ENCODE measurements around the gene C5orf63. TPM values are rescaled to one million over a fixed set of nuclear protein-coding genes. Genes with fewer than 3 reads are reported as not detected.

Gene C5orf63
- total RNA-seq, 2 experiments from 2014 or later, result 9.5 TPM

GRCh38 chr5:127066721-127067120, 6.6 kb downstream of the C5orf63 start:
- Mint-ChIP-seq H3K27me3 (no peaks in the 10 kb centered on the region), H3K9me3 (no peaks in the 10 kb centered on the region), H3K36me3 (ENCODE audit: low read depth) (peaks cover 8% of the 10 kb centered on the region), H3K4me1 (ENCODE audit: low read depth) (peaks cover 2% of the 10 kb centered on the region), H3K27ac (no peak overlapping the region), H3K4me3 (no peak overlapping the region)
- no peak for DNase-seq
- TF ChIP-seq, protein P1, sequence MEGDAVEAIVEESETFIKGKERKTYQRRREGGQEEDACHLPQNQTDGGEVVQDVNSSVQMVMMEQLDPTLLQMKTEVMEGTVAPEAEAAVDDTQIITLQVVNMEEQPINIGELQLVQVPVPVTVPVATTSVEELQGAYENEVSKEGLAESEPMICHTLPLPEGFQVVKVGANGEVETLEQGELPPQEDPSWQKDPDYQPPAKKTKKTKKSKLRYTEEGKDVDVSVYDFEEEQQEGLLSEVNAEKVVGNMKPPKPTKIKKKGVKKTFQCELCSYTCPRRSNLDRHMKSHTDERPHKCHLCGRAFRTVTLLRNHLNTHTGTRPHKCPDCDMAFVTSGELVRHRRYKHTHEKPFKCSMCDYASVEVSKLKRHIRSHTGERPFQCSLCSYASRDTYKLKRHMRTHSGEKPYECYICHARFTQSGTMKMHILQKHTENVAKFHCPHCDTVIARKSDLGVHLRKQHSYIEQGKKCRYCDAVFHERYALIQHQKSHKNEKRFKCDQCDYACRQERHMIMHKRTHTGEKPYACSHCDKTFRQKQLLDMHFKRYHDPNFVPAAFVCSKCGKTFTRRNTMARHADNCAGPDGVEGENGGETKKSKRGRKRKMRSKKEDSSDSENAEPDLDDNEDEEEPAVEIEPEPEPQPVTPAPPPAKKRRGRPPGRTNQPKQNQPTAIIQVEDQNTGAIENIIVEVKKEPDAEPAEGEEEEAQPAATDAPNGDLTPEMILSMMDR (IDR thresholded peaks at IDR 0.05), result no peak
- ChIA-PET POLR2A (no interaction called here), CTCF (interaction anchor here (0.6 to 1.0 kb wide), 2 partner anchors 229 to 265 kb away, joined by 3 to 4 read pairs; no protein-coding TSS in a partner anchor)
- intact Hi-C loops (cut with micrococcal nuclease), result no loop called here
- ATAC-seq, result no peak

GRCh38 chr5:127064253-127064840, 9.0 kb downstream of the C5orf63 start:
- Mint-ChIP-seq H3K4me3 (no peak overlapping the region), H3K27me3 (no peaks in the 10 kb centered on the region), H3K36me3 (ENCODE audit: low read depth) (peaks cover 8% of the 10 kb centered on the region), H3K27ac (no peak overlapping the region), H3K4me1 (ENCODE audit: low read depth) (peaks cover 9% of the 10 kb centered on the region), H3K9me3 (no peaks in the 10 kb centered on the region)
- intact Hi-C loops (cut with micrococcal nuclease), result no loop called here
- ATAC-seq, result no peak
- TF ChIP-seq, protein P1 (IDR thresholded peaks at IDR 0.05), result no peak
- DNase-seq, result no peak
- ChIA-PET CTCF (no interaction called here), POLR2A (interaction anchor here (0.8 to 1.5 kb wide), 2 partner anchors 9 to 18 kb away, joined by 3 to 6 read pairs; partner anchors contain the start of gene C5orf63)

DNA sequence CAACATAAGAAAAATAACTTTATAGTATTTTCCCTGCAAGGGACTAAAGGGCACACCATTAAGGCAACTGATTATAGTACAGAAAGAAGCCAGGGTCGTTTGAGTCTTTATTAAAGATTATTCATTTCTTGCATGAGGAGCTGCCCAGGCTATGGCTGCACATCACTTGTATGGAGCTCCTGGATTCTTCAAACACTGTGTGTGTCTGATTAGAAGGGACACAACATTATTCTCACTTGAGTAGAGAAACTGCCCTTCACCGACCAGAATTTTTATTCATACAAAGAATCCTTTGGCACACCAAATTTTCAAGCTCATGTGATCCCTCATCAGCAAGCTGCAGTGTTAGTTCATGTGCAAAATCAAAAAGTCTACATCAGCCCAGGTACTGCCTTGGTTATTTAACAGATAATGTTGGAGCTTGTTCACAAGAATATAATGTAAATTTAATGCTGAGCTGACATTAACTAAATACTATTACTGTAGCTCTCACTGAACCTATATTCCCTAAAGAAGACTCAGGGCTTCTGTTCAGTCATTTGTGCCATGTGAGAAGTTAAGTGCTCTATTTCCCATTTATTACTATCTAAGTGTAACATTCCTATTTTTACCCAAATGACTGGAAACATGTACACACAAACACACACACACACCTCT, 9.9 kb downstream of the C5orf63 start:
- DNase-seq, result no peak
- no peak for ATAC-seq
- H3K9me3 Mint-ChIP-seq, result no peaks in the 10 kb centered on the region
- TF ChIP-seq, protein P1 (IDR thresholded peaks at IDR 0.05), result no peak
- ChIA-PET POLR2A (interaction anchor here (1.5 kb wide), 1 partner anchor 10 kb away, joined by 6 read pairs; the partner anchor contains the start of gene C5orf63), CTCF (interaction anchor here (0.7 kb wide), 1 partner anchor 9 kb away, joined by 4 read pairs; no protein-coding TSS in a partner anchor)
- peaks cover 9% of the 10 kb centered on the region for H3K4me1 Mint-ChIP-seq (ENCODE audit: low read depth)
- H3K4me3 Mint-ChIP-seq, result no peak overlapping the region
- peaks cover 9% of the 10 kb centered on the region for H3K36me3 Mint-ChIP-seq (ENCODE audit: low read depth)
- intact Hi-C loops (cut with micrococcal nuclease), result no loop called here
- no peak overlapping the region for H3K27ac Mint-ChIP-seq
- no peaks in the 10 kb centered on the region for H3K27me3 Mint-ChIP-seq

DNA sequence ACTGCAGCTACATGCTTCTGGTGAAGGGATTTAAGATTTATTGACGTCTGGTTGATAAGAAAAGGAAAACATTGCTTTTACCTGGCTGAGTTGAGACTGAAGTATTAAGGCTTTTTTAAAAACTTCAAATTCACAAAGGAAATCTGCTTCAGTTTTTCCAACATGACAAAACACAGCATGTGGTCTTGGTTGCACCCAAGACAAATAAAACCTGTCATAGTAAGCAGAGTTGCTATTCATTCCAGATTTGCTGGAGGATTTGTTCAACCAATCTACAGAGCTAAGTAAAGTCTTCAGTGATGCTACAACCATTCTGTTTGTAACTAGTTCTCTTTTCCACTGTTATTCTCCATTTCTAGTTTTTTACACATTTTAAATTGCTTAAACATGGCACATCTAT, 11.3 kb downstream of the C5orf63 start:
- POLR2A ChIA-PET, result no interaction called here
- H3K27ac Mint-ChIP-seq, result no peak overlapping the region
- no peaks in the 10 kb centered on the region for H3K9me3 Mint-ChIP-seq
- H3K4me1 Mint-ChIP-seq (ENCODE audit: low read depth), result peaks cover 9% of the 10 kb centered on the region
- no peak overlapping the region for H3K4me3 Mint-ChIP-seq
- peaks cover 19% of the 10 kb centered on the region for H3K36me3 Mint-ChIP-seq (ENCODE audit: low read depth)
- DNase-seq (no peak), ATAC-seq (no peak)
- CTCF ChIA-PET, result no interaction called here
- TF ChIP-seq, protein P1 (IDR thresholded peaks at IDR 0.05), result no peak
- H3K27me3 Mint-ChIP-seq, result no peaks in the 10 kb centered on the region
- intact Hi-C loops (cut with micrococcal nuclease), result no loop called here

DNA sequence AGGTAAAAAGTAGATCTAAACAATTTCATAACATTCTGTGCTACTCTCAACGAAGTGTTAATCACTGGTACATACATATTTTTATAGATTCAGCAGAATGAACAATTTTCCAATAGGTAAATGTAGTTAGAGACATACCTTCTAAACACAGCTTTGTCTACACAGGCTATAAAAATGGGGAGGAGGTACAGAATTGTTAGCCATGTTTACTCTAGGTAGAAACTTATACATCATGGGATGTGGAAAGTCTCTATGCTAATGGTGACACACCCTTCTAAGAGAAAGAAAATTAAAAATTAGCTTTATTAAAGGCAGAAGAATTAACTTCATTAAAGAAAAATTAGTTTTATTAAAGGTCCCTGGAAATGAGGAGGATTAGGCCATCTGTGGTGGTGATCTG, 11.8 kb downstream of the C5orf63 start:
- intact Hi-C loops (cut with micrococcal nuclease), result no loop called here
- peaks cover 9% of the 10 kb centered on the region for H3K4me1 Mint-ChIP-seq (ENCODE audit: low read depth)
- H3K27ac Mint-ChIP-seq, result no peak overlapping the region
- peaks cover 20% of the 10 kb centered on the region for H3K36me3 Mint-ChIP-seq (ENCODE audit: low read depth)
- DNase-seq (no peak), ATAC-seq (no peak)
- POLR2A ChIA-PET, result no interaction called here
- no peaks in the 10 kb centered on the region for H3K9me3 Mint-ChIP-seq
- CTCF ChIA-PET, result no interaction called here
- no peak overlapping the region for H3K4me3 Mint-ChIP-seq
- TF ChIP-seq, protein P1 (IDR thresholded peaks at IDR 0.05), result no peak
- H3K27me3 Mint-ChIP-seq, result no peaks in the 10 kb centered on the region

Data from activated CD8-positive, alpha-beta T cell treated with anti-CD3 and anti-CD28 coated beads for 36 hours (primary cell).